ENCODE data around the gene TXNDC5. TPM values are rescaled to one million over a fixed set of nuclear protein-coding genes. Genes with fewer than 3 reads are reported as not detected.

The TXNDC5 gene
- total RNA-seq (2021; ENCODE audit: unreplicated experiment) (177 TPM), Bru-seq, nascent RNA (percentile 61 among the genes with signal in this experiment), BruChase-seq, experiment 1, labeled RNA remaining after a 2-hour chase (percentile 86 among the genes with signal in this experiment), BruChase-seq, experiment 2, labeled RNA remaining after a 6-hour chase (percentile 96 among the genes with signal in this experiment)
- 178 TPM for polyA plus RNA-seq (2012; ENCODE audit: insufficient read length)
- long read RNA-seq, transcript TXNDC5-202 (4 exons, 2,704 nt) = minor isoform, 11 of 714 reads
- long read RNA-seq, transcript TXNDC5-201 (10 exons, 2,964 nt) = major isoform, 667 of 714 reads
- long read RNA-seq, partial matches to known transcripts = 13 of 714 reads
- long read RNA-seq, other reads (novel, unspliced or antisense) = 23 of 714 reads

DNA sequence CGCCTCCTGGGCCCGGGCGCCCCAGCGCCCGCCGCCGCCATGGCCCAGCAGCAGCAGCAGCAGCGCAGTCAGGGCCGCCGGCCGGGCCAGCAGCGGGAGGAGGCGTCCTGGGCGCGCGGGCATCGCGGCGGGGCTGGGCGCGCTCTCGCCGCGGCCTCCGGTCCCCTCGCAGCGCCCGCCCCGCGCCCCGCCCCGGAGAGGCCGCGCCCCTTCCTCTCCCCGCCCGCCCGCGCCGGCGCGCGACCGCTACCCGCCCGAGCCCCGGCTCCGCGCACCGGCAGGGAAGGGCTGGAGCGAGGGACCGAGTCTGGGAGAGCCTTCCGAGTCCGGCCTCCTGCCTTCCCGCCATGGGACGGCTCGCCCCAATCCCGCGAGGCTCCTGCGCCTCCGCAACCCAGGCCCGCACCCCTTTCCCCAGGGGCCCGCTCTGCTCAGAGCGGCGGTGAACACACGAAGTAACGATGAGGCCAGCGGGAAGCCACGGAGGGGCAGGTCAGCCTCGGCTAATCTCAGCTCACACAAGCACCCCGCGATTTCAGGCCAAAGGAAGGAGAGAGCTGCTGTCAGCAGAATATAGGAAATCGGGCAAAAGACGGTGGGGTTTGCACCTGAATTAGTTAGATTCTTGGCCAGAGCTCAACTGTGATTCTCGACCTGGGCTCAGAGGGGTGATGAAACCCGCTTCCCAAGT is at the start of gene TXNDC5:
TXNDC5 (minus strand) TSS at position 135 of the 691 bp plus-strand sequence; CDS start at position 123, 12 bp downstream.
- Histone ChIP-seq H3K27ac (ENCODE audit: low read length) (peak within 1 kb of the TSS; percentile 92), H3K9me3 (ENCODE audit: control insufficient read depth, insufficient read depth, low read depth, low read length) (no peaks in the 10 kb centered on the region), H3K4me3 (ENCODE audit: low read depth in 2 of 2, low read length in 2 of 2) (peak within 1 kb of the TSS; percentile 66 to 75), H3K36me3 (ENCODE audit: control insufficient read depth, insufficient read depth, low read length) (no peaks in the 10 kb centered on the region), H3K27me3 (ENCODE audit: control insufficient read depth, insufficient read depth, low read length) (0 out of 2 replicates have a peak, but pooled peaks cover 2% of the 10 kb centered on the region), H3K4me1 (ENCODE audit: control insufficient read depth, insufficient read depth, low read length) (peaks cover 13% of the 10 kb centered on the region)
- intact Hi-C loops (cut with micrococcal nuclease; ENCODE audit: unreplicated experiment) = loop anchor here (2.0 to 10.0 kb wide), 2 partner anchors 96 to 186 kb away; partner anchors contain the start of gene BMP6
- CTCF ChIA-PET = no interaction called here
- TF ChIP-seq POLR2AphosphoS5 (IDR thresholded peaks at IDR 0.05; ENCODE audit: low read depth, low read length) (peak; percentile 65; the same call in 1 of the 2 replicates), REST (IDR thresholded peaks at IDR 0.05; ENCODE audit: insufficient read depth in 1 of 2, low read depth in 2 of 2, low read length in 1 of 2) (no peak), SIN3A (IDR thresholded peaks at IDR 0.05; ENCODE audit: borderline replicate concordance, insufficient read depth, low read depth, low read length) (no peak; the same call in 1 of the 2 replicates)
- in situ Hi-C loops (cut with HindIII; ENCODE audit: low pct_unique_long_range_greater_than_20kb, low sequenced_read_pairs) = no loop called here
- DNase-seq (ENCODE audit: low read depth, low spot score) = no peak
- peak; percentile 91 for ATAC-seq
- POLR2A ChIA-PET = no interaction called here
- BruUV-seq (replicated peaks) = no TSS peak

DNA sequence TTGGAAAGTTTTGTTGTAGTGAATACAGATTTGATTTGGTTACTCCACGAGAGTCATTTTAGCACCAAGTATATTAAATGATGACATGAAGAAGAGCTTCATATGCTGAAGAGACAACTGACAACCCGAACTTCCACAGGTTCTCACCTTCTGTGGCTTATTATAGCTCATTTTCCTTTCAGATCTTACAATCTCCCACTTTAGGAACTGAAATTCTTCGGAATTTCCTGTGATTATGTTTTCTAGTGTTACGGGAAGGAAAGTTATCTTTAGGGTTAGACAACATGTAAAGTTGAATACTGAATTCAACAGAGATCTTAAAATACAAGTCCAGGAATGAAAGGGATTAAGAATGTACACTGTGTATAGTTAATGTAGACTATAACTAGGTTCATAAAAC is 49.6 kb upstream of the TXNDC5 start:
- ChIA-PET CTCF (interaction anchor here (0.7 kb wide), 1 partner anchor 288 kb away, joined by 4 read pairs; no protein-coding TSS in a partner anchor), POLR2A (no interaction called here)
- TF ChIP-seq CTCF (IDR thresholded peaks at IDR 0.05) (no peak), TCF7L2 (IDR thresholded peaks at IDR 0.05; ENCODE audit: low read depth, low read length) (no peak), REST (IDR thresholded peaks at IDR 0.05; ENCODE audit: insufficient read depth in 1 of 2, low read depth in 2 of 2, low read length in 1 of 2) (no peak), SIN3A (IDR thresholded peaks at IDR 0.05; ENCODE audit: borderline replicate concordance, insufficient read depth, low read depth, low read length) (no peak), POLR2AphosphoS5 (IDR thresholded peaks at IDR 0.05; ENCODE audit: low read depth, low read length) (no peak)
- no TSS peak for BruUV-seq (replicated peaks)
- no peak overlapping the region for H3K27ac ChIP-seq (ENCODE audit: low read length)
- H3K9me3 ChIP-seq (ENCODE audit: control insufficient read depth, insufficient read depth, low read depth, low read length) = no peaks in the 10 kb centered on the region
- intact Hi-C loops (cut with micrococcal nuclease; ENCODE audit: unreplicated experiment) = no loop called here
- in situ Hi-C loops (cut with HindIII; ENCODE audit: low pct_unique_long_range_greater_than_20kb, low sequenced_read_pairs) = no loop called here
- no peak overlapping the region for H3K4me3 ChIP-seq (ENCODE audit: low read depth in 2 of 2, low read length in 2 of 2)
- H3K36me3 ChIP-seq (ENCODE audit: control insufficient read depth, insufficient read depth, low read length) = no peaks in the 10 kb centered on the region; the same call in 1 of the 2 replicates
- ATAC-seq = no peak
- no peaks in the 10 kb centered on the region for H3K4me1 ChIP-seq (ENCODE audit: control insufficient read depth, insufficient read depth, low read length)
- no peaks in the 10 kb centered on the region for H3K27me3 ChIP-seq (ENCODE audit: control insufficient read depth, insufficient read depth, low read length)
- no peak for DNase-seq (ENCODE audit: low read depth, low spot score)
